WTC11 (cell line): ENCODE measurements around the gene ZNF654. TPM values are rescaled to one million over a fixed set of nuclear protein-coding genes. Genes with fewer than 3 reads are reported as not detected.
A peak's percentile ranks its signal among the peaks of the same experiment; 100 is the strongest.

ENCODE experiments used
- ATAC-seq: fragments of 200-7000 bp; cut with Tn5 transposase; 2 replicates; pipeline ENCODE4 v1.10.0; 2021; ENCODE audit warnings: mild to moderate bottlenecking, moderate library complexity
- CTCF ChIA-PET: fragments of 300-600 bp; sonication (Branson Sonifier 250); formaldehyde crosslinking; loops from one replicate; lab custom pipeline; 2021; ENCODE audit warnings: antibody characterized with exemption; lab: Charles Lee
- POLR2A ChIA-PET: fragments of 350-600 bp; sonication (Branson Sonifier 250); formaldehyde crosslinking; loops from one replicate; lab custom pipeline; 2021; ENCODE audit warnings: antibody characterized with exemption; lab: Charles Lee
- DNase-seq: peaks from one replicate; pipeline ENCODE4 v3.0.0; 2021; ENCODE audit warnings: low spot score
- H3K27ac Mint-ChIP-seq: 2 replicates; pipeline ENCODE4 v1.8.0; 2021; ENCODE audit warnings: mixed read lengths
- H3K27me3 Mint-ChIP-seq: 2 replicates; pipeline ENCODE4 v1.8.0; 2021; ENCODE audit warnings: low read depth, mild to moderate bottlenecking, moderate library complexity, mixed read lengths
- H3K36me3 Mint-ChIP-seq: 2 replicates; pipeline ENCODE4 v1.8.0; 2021; ENCODE audit warnings: mixed read lengths
- H3K4me1 Mint-ChIP-seq: 2 replicates; pipeline ENCODE4 v1.8.0; 2022; ENCODE audit warnings: mixed read lengths
- H3K4me3 Mint-ChIP-seq: 2 replicates; pipeline ENCODE4 v1.8.0; 2021; ENCODE audit warnings: mild to moderate bottlenecking, moderate library complexity, mixed read lengths
- H3K9me3 Mint-ChIP-seq: 2 replicates; pipeline ENCODE4 v1.8.0; 2021; ENCODE audit warnings: mixed read lengths
- ELF4 ChIP-seq: sonication (generic); formaldehyde crosslinking; IDR thresholded peaks from 2 replicates; pipeline ENCODE4 v1.8.1; 2022; ENCODE audit warnings: low read depth, mild to moderate bottlenecking, moderate library complexity, missing genetic modification reagents
- EMX1 ChIP-seq: fragments of 250-450 bp; sonication (Bioruptor Pico); IDR thresholded peaks from 2 replicates; pipeline ENCODE4 v1.8.0; 2021; ENCODE audit warnings: mild to moderate bottlenecking
- FOXP1 ChIP-seq: sonication (generic); formaldehyde crosslinking; IDR thresholded peaks from 2 replicates; pipeline ENCODE4 v1.8.0; 2022; ENCODE audit warnings: missing genetic modification reagents, mild to moderate bottlenecking, moderate library complexity, borderline replicate concordance
- NFE2L1 ChIP-seq: sonication (generic); formaldehyde crosslinking; IDR thresholded peaks from 2 replicates; pipeline ENCODE4 v1.8.1; 2023; ENCODE audit warnings: missing genetic modification reagents
- TEAD4 ChIP-seq: sonication (generic); formaldehyde crosslinking; IDR thresholded peaks from 2 replicates; pipeline ENCODE4 v1.8.0; 2022; ENCODE audit warnings: mild to moderate bottlenecking, missing genetic modification reagents
- ZNF121 ChIP-seq: sonication (generic); formaldehyde crosslinking; IDR thresholded peaks from 2 replicates; pipeline ENCODE4 v1.8.0; 2023; ENCODE audit warnings: missing genetic modification reagents
- ZNF416 ChIP-seq: fragments of 250-450 bp; sonication (Bioruptor Pico); IDR thresholded peaks from 2 replicates; pipeline ENCODE4 v1.9.0; 2021; ENCODE audit warnings: mild to moderate bottlenecking, inconsistent platforms
- total RNA-seq: library from RNA; stranded (reverse); gene quantifications from 3 replicates; pipeline ENCODE4 v1.2.3, GENCODE V29; 2021
- TF ChIP-seq, protein P1 (sequence below): sonication (generic); formaldehyde crosslinking; IDR thresholded peaks from 2 replicates; pipeline ENCODE4 v1.8.1; 2023; ENCODE audit warnings: mild to moderate bottlenecking, missing genetic modification reagents, moderate library complexity
- TF ChIP-seq, protein P2 (sequence below): fragments of 250-450 bp; sonication (Bioruptor Pico); IDR thresholded peaks from 2 replicates; pipeline ENCODE4 v1.9.0; 2021; ENCODE audit warnings: mild to moderate bottlenecking
- TF ChIP-seq, protein P3 (sequence below): sonication (generic); formaldehyde crosslinking; conservative IDR thresholded peaks from 2 replicates; pipeline ENCODE4 v1.8.1; 2022; ENCODE audit warnings: mild to moderate bottlenecking, missing genetic modification reagents
- TF ChIP-seq, protein P4 (sequence below): fragments of 250-450 bp; sonication (Bioruptor Pico); IDR thresholded peaks from 2 replicates; pipeline ENCODE4 v1.9.0; 2021; ENCODE audit warnings: mild to moderate bottlenecking
- TF ChIP-seq, protein P5 (sequence below): fragments of 250-450 bp; sonication (Bioruptor Pico); IDR thresholded peaks from 2 replicates; pipeline ENCODE4 v1.9.0; 2021; ENCODE audit warnings: moderate library complexity, mild to moderate bottlenecking, inconsistent platforms, borderline replicate concordance
- TF ChIP-seq, protein P6 (sequence below): sonication (generic); formaldehyde crosslinking; IDR thresholded peaks from 2 replicates; pipeline ENCODE4 v1.8.0; 2022; ENCODE audit warnings: missing genetic modification reagents
- TF ChIP-seq, protein P7 (sequence below): sonication (generic); formaldehyde crosslinking; IDR thresholded peaks from 2 replicates; pipeline ENCODE4 v1.8.0; 2023; ENCODE audit warnings: mild to moderate bottlenecking, missing genetic modification reagents
- TF ChIP-seq, protein P8 (sequence below): fragments of 250-450 bp; sonication (Bioruptor Pico); IDR thresholded peaks from 2 replicates; pipeline ENCODE4 v1.8.0; 2021; ENCODE audit warnings: mild to moderate bottlenecking
- TF ChIP-seq, protein P9 (sequence below): sonication (generic); formaldehyde crosslinking; IDR thresholded peaks from 2 replicates; pipeline ENCODE4 v1.8.1; 2022; ENCODE audit warnings: low read depth, missing genetic modification reagents, borderline replicate concordance
- TF ChIP-seq, protein P10 (sequence below): fragments of 200-600 bp; IDR thresholded peaks from 2 replicates; pipeline ENCODE4 v1.8.0; 2022; ENCODE audit warnings: antibody characterized with exemption

ZNF654 gene
- total RNA-seq, 1 experiment from 2014 or later = 7.0 TPM

DNA sequence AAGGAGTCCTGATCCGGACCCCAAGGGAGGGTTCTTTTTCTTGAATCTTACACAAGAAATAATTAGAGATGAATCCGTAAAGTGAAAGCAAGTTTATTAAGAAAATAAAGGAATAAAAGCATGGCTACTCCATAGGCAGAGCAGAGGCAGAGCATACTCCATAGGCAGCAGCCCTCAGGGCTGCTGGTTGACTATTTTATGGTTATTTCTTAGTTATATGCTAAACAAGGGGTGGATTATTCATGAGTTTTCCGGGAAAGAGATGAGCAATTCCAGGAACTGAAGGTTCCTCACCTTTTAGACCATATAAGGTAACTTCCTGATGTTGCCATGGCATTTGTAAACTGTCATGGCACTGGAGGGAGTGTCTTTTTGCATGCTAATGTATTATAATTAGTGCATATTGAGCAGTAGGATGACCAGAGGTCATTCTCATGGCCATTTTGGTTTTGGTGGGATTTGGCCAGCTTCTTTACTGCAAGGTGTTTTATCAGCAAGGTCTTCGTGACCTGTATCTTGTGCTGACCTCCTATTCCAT lies 132.9 kb downstream of the ZNF654 start:
- ChIA-PET POLR2A (no interaction called here), CTCF (no interaction called here)
- Mint-ChIP-seq H3K9me3 (peaks cover 51% of the 10 kb centered on the region), H3K4me3 (no peak overlapping the region), H3K27me3 (no peaks in the 10 kb centered on the region), H3K27ac (no peak overlapping the region), H3K4me1 (peaks cover 37% of the 10 kb centered on the region), H3K36me3 (peaks cover 32% of the 10 kb centered on the region)
- TF ChIP-seq, protein P1, sequence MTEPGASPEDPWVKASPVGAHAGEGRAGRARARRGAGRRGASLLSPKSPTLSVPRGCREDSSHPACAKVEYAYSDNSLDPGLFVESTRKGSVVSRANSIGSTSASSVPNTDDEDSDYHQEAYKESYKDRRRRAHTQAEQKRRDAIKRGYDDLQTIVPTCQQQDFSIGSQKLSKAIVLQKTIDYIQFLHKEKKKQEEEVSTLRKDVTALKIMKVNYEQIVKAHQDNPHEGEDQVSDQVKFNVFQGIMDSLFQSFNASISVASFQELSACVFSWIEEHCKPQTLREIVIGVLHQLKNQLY (CRISPR knock-in tag) = no peak
- TF ChIP-seq, protein P2, sequence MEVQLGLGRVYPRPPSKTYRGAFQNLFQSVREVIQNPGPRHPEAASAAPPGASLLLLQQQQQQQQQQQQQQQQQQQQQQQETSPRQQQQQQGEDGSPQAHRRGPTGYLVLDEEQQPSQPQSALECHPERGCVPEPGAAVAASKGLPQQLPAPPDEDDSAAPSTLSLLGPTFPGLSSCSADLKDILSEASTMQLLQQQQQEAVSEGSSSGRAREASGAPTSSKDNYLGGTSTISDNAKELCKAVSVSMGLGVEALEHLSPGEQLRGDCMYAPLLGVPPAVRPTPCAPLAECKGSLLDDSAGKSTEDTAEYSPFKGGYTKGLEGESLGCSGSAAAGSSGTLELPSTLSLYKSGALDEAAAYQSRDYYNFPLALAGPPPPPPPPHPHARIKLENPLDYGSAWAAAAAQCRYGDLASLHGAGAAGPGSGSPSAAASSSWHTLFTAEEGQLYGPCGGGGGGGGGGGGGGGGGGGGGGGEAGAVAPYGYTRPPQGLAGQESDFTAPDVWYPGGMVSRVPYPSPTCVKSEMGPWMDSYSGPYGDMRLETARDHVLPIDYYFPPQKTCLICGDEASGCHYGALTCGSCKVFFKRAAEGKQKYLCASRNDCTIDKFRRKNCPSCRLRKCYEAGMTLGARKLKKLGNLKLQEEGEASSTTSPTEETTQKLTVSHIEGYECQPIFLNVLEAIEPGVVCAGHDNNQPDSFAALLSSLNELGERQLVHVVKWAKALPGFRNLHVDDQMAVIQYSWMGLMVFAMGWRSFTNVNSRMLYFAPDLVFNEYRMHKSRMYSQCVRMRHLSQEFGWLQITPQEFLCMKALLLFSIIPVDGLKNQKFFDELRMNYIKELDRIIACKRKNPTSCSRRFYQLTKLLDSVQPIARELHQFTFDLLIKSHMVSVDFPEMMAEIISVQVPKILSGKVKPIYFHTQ (CRISPR knock-in tag) = no peak
- no peak for TF ChIP-seq TEAD4 (CRISPR knock-in tag)
- TF ChIP-seq, protein P3, sequence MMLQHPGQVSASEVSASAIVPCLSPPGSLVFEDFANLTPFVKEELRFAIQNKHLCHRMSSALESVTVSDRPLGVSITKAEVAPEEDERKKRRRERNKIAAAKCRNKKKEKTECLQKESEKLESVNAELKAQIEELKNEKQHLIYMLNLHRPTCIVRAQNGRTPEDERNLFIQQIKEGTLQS = no peak
- TF ChIP-seq ELF4 (CRISPR knock-in tag) = no peak
- no peak for TF ChIP-seq FOXP1 (CRISPR knock-in tag)
- TF ChIP-seq, protein P4, sequence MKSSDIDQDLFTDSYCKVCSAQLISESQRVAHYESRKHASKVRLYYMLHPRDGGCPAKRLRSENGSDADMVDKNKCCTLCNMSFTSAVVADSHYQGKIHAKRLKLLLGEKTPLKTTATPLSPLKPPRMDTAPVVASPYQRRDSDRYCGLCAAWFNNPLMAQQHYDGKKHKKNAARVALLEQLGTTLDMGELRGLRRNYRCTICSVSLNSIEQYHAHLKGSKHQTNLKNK (CRISPR knock-in tag) = no peak
- TF ChIP-seq, protein P5, sequence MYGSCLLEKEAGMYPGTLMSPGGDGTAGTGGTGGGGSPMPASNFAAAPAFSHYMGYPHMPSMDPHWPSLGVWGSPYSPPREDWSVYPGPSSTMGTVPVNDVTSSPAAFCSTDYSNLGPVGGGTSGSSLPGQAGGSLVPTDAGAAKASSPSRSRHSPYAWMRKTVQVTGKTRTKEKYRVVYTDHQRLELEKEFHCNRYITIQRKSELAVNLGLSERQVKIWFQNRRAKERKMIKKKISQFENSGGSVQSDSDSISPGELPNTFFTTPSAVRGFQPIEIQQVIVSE (CRISPR knock-in tag) = no peak
- no peak for TF ChIP-seq ZNF416 (CRISPR knock-in tag)
- TF ChIP-seq, protein P6, sequence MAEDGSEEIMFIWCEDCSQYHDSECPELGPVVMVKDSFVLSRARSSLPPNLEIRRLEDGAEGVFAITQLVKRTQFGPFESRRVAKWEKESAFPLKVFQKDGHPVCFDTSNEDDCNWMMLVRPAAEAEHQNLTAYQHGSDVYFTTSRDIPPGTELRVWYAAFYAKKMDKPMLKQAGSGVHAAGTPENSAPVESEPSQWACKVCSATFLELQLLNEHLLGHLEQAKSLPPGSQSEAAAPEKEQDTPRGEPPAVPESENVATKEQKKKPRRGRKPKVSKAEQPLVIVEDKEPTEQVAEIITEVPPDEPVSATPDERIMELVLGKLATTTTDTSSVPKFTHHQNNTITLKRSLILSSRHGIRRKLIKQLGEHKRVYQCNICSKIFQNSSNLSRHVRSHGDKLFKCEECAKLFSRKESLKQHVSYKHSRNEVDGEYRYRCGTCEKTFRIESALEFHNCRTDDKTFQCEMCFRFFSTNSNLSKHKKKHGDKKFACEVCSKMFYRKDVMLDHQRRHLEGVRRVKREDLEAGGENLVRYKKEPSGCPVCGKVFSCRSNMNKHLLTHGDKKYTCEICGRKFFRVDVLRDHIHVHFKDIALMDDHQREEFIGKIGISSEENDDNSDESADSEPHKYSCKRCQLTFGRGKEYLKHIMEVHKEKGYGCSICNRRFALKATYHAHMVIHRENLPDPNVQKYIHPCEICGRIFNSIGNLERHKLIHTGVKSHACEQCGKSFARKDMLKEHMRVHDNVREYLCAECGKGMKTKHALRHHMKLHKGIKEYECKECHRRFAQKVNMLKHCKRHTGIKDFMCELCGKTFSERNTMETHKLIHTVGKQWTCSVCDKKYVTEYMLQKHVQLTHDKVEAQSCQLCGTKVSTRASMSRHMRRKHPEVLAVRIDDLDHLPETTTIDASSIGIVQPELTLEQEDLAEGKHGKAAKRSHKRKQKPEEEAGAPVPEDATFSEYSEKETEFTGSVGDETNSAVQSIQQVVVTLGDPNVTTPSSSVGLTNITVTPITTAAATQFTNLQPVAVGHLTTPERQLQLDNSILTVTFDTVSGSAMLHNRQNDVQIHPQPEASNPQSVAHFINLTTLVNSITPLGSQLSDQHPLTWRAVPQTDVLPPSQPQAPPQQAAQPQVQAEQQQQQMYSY = no peak
- no peak for TF ChIP-seq ZNF121 (CRISPR knock-in tag)
- TF ChIP-seq, protein P7, sequence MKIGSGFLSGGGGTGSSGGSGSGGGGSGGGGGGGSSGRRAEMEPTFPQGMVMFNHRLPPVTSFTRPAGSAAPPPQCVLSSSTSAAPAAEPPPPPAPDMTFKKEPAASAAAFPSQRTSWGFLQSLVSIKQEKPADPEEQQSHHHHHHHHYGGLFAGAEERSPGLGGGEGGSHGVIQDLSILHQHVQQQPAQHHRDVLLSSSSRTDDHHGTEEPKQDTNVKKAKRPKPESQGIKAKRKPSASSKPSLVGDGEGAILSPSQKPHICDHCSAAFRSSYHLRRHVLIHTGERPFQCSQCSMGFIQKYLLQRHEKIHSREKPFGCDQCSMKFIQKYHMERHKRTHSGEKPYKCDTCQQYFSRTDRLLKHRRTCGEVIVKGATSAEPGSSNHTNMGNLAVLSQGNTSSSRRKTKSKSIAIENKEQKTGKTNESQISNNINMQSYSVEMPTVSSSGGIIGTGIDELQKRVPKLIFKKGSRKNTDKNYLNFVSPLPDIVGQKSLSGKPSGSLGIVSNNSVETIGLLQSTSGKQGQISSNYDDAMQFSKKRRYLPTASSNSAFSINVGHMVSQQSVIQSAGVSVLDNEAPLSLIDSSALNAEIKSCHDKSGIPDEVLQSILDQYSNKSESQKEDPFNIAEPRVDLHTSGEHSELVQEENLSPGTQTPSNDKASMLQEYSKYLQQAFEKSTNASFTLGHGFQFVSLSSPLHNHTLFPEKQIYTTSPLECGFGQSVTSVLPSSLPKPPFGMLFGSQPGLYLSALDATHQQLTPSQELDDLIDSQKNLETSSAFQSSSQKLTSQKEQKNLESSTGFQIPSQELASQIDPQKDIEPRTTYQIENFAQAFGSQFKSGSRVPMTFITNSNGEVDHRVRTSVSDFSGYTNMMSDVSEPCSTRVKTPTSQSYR (CRISPR knock-in tag) = no peak
- TF ChIP-seq, protein P8, sequence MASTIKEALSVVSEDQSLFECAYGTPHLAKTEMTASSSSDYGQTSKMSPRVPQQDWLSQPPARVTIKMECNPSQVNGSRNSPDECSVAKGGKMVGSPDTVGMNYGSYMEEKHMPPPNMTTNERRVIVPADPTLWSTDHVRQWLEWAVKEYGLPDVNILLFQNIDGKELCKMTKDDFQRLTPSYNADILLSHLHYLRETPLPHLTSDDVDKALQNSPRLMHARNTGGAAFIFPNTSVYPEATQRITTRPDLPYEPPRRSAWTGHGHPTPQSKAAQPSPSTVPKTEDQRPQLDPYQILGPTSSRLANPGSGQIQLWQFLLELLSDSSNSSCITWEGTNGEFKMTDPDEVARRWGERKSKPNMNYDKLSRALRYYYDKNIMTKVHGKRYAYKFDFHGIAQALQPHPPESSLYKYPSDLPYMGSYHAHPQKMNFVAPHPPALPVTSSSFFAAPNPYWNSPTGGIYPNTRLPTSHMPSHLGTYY (CRISPR knock-in tag) = no peak
- TF ChIP-seq EMX1 = no peak
- no peak for TF ChIP-seq NFE2L1
- TF ChIP-seq, protein P9, sequence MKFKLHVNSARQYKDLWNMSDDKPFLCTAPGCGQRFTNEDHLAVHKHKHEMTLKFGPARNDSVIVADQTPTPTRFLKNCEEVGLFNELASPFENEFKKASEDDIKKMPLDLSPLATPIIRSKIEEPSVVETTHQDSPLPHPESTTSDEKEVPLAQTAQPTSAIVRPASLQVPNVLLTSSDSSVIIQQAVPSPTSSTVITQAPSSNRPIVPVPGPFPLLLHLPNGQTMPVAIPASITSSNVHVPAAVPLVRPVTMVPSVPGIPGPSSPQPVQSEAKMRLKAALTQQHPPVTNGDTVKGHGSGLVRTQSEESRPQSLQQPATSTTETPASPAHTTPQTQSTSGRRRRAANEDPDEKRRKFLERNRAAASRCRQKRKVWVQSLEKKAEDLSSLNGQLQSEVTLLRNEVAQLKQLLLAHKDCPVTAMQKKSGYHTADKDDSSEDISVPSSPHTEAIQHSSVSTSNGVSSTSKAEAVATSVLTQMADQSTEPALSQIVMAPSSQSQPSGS = no peak
- TF ChIP-seq, protein P10, sequence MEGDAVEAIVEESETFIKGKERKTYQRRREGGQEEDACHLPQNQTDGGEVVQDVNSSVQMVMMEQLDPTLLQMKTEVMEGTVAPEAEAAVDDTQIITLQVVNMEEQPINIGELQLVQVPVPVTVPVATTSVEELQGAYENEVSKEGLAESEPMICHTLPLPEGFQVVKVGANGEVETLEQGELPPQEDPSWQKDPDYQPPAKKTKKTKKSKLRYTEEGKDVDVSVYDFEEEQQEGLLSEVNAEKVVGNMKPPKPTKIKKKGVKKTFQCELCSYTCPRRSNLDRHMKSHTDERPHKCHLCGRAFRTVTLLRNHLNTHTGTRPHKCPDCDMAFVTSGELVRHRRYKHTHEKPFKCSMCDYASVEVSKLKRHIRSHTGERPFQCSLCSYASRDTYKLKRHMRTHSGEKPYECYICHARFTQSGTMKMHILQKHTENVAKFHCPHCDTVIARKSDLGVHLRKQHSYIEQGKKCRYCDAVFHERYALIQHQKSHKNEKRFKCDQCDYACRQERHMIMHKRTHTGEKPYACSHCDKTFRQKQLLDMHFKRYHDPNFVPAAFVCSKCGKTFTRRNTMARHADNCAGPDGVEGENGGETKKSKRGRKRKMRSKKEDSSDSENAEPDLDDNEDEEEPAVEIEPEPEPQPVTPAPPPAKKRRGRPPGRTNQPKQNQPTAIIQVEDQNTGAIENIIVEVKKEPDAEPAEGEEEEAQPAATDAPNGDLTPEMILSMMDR = no peak
- DNase-seq (no peak), ATAC-seq (peak; percentile 54)
